ENCODE results near the gene COL26A1.
"Not testable (repeated sequence)": the region's sequence is repeated elsewhere in the genome, so short reads cannot be mapped to it uniquely, and the experiment has no call there.

The COL26A1 gene

DNA sequence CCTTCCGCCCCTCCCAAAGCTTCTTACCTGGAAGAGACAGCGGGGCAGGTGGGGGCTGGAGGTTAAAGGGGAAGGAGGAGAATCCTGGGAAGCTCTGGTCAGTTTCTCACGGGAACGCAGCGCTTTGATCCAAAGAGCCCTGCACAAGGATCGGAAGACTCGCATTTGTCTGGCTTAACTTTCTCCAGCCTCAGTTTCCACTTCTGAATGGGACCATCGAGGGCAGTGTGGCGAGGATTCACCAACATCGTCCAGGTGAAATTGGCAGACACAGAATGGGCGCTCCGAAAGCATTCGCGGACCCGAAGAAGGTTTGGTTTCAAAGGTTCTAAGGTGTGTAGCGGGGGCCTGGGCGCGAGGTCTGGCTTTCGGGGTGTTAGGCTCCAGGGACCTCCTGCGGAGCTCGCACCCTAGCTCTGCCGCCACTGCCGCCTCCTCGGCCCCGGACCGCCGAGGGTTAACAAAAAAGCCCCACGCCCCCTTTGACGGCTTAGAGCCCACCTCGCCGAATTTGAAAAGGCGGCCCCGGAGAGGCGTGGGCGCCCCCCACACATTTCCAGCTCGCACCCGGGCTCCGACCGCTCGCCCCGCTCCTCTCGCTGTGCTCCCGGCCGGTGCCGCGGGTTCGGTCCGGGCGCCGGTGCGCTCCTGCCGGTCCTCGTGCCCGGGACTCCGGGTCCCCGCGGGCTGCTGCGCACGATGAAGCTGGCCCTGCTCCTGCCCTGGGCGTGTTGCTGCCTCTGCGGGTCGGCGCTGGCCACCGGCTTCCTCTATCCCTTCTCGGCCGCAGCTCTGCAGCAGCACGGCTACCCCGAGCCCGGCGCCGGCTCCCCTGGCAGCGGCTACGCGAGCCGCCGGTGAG lies at the start of gene COL26A1:
Gene COL26A1, plus strand, starts transcription at position 542 of the 862 bp plus-strand sequence. Its CDS starts 158 bp downstream, at position 700.
- peak; percentile 51 for DNase-seq (ENCODE audit: low spot score)

DNA sequence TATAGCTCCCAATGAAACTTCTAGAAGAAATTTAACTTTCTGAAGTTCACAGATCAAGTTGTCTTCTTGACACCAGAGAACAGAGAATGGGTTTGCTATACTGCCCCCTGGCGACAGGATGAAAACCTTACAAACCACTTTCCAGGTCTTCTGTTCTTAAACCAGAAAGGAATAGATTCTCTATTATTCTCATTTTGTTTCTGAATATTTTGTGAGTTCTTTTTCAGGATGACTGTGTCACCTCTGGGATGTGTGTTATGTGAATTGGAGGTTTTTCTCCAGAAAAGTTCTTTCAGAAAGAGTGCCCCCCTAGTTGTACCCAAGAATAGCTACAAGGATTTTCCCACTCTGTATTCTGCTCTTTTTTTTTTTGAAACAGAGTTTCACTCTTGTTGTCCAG lies 47.3 kb upstream of the COL26A1 start:
- peak; percentile 75 for DNase-seq (ENCODE audit: low spot score)

DNA sequence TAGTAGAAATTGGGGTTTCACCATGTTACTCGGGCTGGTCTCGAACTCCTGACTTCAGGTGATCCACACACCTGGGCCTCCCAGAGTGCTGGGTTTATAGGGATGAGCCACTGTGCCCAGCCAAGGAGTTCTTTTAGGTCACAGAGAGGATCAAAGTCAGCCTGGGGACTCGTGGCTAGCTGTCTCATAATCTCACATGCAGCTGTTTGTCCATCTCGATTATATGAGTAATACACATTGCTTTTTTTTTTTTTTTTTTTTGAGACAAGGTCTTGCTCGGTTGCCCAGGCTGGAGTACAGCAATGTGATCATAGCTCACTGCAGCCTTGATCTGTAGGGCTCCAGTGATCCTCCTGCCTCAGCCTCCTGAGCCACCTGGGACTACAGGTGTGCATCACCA lies 43.3 kb upstream of the COL26A1 start:
- no peak for DNase-seq (ENCODE audit: low spot score)

DNA sequence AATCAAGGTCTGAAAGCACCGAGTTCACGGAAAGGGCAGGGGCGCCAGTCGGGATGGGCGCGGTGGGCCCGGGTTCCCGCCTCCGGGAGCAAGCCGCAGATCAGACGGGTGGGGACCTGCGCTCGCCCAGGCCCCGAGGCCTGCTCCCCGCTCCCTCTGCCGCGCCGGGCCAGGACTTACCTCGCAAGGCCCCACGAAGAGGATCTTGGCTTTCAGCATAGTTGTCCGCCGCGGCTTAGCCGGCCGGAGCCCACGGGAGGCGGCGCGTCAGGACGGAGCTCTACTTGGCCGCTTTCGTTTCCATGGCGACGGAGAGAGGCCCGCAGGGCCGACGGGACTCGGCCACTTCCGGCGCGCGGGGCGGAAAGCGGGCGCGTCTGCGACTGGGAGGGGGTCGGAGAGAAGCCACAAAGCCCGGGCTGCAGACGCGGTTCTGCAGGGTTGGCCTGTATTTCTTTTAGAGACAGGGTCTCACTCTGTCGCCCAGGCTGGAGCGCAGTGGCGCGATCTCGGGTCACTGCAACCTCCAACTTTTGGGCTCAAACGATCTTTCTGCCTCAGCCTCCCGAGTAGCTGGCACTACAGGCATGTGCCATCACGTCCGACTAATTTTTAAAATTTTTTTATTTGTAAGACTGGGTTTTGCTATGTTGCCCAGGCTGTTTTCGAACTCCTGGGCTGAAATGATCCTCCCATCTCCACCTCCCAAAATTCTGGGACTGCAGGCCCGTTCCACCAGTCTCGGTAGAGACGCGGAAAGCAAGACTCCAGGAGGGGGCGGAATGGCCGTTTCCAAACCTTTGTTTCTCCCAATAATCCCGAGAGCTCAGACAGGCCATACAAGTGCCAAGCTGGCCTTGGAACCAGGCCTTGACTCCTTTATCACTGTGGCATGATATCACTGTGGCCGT lies 40.9 kb upstream of the COL26A1 start, which contains the start of gene IFT22:
Gene IFT22, minus strand, starts transcription at position 322 of the 911 bp plus-strand sequence. Its CDS starts 103 bp downstream, at position 219.
- DNase-seq (ENCODE audit: low spot score) = peak; percentile 92

DNA sequence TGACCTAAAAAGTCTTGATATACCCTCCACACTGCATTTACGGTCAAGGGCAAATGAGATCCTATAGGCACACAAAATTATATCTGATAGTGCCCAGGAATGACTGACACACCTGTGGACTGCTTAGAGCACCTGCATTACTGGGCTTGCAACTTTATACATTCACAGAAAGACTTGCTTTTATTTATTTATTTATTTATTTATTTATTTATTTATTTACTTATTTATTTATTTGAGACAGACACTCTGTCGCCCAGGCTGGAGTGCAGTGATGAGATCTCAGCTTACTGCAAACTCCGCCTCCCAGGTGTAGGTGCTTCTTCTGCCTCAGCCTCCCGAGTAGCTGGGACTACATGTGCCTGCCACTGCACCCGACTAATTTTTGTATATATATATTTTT lies 34.5 kb upstream of the COL26A1 start:
- no peak for DNase-seq (ENCODE audit: low spot score)

DNA sequence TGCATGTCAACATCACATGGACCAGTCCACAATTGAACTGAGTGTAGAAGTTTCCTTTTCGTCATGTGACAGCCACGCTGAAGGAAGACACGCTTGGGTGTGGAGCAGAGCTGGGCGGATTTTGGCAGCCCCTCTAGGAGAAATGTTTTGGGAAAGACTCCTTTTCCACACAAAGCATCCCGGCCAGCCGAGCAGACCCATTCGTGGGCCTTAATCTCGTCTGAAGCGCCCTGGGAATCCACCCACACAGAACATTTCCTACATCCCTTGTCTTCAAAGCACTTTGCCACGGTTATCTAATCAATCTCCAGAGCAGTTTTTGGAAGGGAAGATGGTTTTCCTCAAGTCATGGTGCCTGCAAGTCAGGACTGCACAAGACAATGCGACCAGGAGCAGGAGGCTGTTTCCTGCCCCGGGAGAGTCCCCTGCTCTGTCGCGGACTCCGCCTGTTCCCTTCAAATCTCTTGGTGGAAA lies 32.6 kb upstream of the COL26A1 start:
- no peak for DNase-seq (ENCODE audit: low spot score)

DNA sequence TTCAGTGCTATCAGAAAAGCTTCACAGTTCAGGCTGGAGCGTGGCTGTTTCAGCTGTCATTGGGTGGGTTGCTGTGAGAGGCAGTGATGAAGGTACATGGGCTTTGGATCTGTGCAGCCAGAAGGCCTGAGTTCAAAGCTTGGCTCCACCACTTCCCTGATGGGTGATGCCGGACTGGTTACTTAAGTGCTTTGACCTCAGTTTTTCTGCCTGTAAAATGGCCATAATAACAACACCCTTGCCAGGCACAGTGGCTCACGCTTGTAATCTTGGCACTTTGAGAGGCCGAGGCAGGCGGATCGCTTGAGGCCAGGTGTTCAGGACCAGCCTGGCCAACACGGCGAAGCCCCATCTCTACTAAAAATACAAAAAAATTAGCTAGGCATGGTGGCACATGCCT lies 30.6 kb upstream of the COL26A1 start:
- no peak for DNase-seq (ENCODE audit: low spot score)

DNA sequence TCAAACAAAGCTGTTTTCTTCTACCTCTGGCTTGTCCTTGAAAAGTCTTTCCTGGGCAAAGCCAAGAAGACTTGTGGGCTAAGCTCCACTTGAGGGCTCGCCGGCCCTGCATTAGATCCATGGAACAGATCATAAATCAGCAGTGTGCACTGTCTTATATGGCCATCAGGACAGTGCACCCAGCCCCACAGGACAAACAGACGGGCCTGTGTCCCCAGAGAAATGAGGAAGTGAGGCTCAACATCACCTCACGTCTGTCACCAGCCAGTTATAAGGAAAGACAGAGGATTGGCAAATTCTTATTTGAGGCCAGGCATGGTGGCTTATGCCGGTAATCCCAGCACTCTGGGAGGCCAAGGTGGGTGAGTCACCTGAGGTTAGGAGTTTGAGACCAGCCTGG lies 28.8 kb upstream of the COL26A1 start:
- DNase-seq (ENCODE audit: low spot score) = no peak

DNA sequence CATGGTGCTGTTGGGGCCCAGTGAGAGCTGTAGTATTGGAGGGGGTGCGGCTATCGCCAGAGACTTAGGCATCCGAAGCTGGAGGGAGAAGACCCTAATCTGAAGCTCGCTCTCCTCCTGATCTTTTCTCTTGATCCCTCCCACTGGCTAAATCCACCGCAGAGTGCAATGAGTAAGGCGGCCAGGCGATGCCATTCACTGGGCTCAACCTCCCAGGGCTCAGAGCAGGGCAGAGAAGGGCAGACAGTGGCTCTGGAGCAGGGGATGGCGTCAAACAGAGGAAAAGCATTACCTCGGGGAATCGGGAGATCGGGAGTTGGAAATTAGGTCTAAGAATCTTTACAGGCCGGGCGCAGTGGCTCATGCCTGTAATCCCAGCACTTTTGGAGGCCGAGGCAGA lies 22.3 kb upstream of the COL26A1 start:
- DNase-seq (ENCODE audit: low spot score) = no peak

DNA sequence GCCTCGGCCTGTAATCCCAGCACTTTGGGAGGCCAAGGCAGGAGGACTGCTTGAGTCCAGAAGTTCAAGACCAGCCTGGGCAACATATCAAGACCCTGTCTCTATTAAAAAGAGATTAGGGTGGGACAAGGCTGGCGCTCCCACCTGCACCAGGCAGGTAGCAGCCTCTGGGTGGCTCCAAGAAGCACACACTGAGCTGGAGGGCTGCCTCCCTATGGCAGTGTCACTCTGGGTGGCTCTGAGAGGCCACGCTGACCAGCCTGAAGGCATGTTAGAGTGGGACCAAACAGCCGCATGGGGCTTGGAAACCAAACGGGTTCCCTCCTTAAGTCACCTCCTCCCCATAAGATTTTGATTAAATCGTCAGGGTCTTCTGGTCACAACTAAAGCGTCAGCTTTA lies 19.8 kb upstream of the COL26A1 start:
- no peak for DNase-seq (ENCODE audit: low spot score)

DNA sequence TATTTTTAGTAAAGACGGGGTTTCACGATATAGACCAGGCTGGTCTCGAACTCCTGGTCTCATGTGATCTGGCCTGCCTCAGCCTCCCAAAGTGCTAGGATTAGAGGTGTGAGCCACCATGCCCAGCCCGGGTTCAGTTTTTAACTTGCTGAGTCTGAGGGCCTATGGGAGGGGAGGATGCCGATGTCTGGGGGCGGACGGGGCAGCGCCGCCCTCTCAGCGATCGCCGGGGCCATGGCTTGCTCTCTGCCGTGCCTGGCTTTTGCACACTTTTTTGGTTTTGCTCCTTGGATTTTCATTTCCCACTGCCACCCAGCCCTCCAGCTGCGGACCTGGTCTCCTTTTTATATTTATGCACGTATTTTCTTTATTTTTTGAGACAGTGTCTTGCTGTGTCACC lies 15.2 kb upstream of the COL26A1 start:
- DNase-seq (ENCODE audit: low spot score) = no peak

DNA sequence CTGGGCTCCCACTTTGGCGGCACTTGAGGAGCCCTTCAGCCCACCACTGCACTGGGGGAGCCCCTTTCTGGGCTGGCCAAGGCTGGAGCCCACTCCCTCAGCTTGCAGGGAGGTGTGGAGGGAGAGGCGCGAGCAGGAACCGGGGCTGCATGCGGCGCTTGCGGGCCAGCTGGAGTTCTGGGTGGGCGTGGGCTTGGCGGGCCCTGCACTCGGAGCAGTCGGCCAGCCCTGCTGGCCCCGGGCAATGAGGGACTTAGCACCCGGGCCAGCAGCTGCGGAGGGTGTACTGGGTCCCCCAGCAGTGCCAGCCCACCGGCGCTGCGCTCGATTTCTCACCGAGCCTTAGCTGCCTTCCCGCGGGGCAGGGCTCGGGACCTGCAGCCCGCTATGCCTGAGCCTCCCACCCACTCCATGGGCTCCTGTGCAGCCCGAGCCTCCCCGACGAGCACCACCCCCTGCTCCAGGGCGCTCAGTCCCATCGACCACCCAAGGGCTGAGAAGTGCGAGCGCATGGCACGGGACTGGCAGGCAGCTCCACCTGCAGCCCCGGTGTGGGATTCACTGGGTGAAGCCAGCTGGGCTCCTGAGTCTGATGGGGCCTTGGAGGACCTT lies 14.1 kb upstream of the COL26A1 start:
- not testable (repeated sequence) for DNase-seq (ENCODE audit: low spot score)

DNA sequence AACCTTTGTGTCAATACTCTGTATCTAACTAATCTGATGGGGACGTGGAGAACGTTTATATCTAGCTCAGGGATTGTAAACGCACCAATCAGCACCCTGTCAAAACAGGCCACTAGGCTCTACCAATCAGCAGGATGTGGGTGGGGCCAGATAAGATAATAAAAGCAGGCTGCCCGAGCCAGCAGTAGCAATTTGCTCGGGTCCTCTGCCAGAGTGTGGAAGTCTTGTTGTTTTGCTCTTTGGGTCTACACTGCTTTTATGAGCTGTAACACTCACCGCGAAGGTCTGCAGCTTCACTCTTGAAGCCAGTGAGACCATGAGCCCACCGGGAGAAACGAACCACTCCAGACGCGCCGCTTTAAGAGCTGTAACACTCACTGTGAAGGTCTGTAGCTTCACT lies 13.4 kb upstream of the COL26A1 start:
- peak; percentile 21 for DNase-seq (ENCODE audit: low spot score)

DNA sequence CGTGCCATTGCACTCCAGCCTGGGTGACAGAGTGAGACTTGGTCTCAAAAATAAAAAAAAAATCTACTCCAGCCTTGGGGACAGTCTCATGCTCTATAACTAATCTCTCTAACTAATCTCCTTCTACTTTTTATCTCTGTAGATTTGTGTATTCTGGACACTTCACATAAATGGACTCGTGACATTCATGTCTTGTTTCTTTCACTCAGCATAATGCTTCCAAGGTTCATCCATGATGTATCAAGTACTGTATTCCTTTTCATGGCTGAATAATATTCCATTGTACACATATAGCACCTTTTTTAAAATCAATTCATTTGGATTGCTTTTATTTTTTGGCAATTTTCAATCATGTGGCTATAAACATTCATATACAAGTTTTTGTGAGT lies 9.8 kb upstream of the COL26A1 start:
- DNase-seq (ENCODE audit: low spot score) = no peak

DNA sequence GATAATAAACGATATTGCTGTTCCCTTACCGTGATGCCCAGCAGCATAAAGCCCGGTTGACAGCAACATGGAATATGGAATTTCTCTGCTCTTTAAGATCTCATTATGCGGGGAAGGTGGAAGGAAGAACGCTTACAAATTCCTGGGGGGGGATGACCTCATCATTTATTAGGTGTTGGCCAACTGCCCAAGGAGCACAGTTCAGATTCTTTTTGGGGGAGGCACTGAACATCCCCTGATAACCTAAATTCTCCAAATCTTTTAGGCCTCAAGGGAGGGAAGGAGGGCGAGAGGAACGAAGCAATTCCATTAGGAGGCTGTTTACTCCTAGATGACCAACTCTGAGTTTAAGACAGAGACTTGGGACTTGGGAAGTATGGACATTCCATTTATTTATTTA lies 5.2 kb upstream of the COL26A1 start:
- no peak for DNase-seq (ENCODE audit: low spot score)

DNA sequence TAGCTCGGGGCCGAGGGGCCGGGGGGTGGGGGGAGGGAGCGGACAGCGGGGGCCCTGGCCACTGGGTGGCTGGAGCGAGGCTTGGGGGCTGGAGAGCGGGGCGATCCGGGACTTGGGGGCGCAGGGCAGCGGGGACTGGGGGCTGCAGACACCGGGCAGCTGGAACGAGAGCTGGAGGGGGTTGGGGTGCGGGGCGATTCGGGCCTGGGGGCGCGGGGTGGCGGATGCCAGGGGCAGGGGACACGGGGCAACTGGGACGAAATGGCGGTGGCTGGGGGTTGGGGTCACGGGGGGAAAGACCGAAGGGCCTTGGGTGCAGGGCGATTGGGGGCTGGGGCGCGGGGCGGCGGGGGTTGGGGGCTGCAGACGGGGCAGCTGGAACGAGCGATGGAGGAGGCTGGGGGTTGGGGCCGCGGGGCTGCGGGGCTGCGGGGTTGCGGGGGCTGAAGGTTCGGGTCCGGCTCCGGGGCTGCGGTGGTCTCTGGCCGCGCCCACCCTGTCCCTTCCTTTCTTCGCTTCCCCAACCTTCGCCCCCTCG lies 590 bp downstream of the COL26A1 start:
- no peak for DNase-seq (ENCODE audit: low spot score)

DNA sequence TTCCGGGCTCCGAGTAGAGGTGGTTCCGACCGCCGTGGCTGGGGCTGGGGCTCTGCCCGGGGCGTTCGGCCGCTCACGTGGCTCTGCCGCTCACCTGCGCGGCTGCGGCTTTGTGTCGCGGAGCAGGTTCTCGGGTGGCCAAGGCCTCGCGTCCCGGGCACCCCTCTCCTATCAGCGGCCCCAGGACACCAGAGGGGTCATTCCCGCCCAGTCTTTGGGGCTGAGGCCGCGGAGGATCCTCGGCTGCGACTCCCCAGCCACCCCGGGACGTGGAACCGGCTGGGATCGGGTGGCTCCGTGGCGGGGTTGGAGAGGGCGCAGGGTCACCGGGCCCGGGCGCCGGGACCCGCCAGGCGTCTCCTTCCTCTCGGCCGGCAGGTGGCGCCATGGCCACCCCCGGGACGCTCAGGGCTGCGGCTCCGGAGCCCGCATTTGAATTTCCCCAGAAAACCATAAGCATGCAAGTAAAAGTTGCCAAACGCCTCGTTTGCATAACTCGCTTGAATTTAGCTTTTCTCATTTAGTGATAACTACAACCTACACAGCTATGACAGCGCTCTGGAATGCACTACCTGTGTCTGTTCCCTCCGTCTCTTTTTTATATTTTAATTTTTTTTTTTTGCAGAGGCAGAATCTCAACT lies 1.2 kb downstream of the COL26A1 start:
- peak; percentile 79 for DNase-seq (ENCODE audit: low spot score)

DNA sequence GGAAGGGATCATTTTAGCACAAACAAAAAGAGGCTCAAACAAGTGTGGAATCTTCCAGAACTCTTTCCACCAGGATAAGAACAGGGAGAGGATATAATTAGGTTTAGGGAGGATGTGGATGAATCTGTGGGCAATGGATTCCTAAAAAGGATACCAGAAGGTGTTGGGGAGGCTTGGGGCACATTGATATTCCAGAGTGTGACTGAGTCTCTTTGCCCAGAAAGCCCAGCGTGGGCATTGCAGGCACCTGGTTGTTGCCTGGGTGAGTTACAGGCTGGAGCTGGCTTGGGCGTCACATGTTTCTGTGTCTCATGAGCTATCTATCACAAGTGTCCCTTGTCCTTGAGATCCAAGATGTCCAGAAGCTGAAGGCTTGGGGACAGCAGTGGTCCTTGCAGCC lies 3.3 kb downstream of the COL26A1 start:
- no peak for DNase-seq (ENCODE audit: low spot score)

DNA sequence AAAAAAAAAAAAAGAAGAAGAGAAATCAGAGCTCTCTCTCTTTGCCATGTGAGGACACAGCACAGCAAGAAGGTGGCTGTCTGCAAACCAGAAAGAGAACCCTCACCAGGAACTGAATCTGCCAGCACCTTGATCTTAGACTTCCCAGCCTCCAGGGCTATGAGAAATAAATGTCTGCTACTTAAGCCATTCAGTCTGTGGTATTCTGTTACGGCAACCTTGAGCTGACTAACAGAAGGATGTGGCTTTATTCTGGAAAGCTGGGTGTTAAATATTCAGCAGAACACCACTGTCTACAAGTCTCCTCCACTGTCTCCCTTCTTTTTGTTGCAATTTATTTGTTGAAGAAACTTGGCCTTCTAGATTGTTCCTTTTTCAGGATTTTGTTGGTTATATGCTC lies 5.0 kb downstream of the COL26A1 start:
- no peak for DNase-seq (ENCODE audit: low spot score)

DNA sequence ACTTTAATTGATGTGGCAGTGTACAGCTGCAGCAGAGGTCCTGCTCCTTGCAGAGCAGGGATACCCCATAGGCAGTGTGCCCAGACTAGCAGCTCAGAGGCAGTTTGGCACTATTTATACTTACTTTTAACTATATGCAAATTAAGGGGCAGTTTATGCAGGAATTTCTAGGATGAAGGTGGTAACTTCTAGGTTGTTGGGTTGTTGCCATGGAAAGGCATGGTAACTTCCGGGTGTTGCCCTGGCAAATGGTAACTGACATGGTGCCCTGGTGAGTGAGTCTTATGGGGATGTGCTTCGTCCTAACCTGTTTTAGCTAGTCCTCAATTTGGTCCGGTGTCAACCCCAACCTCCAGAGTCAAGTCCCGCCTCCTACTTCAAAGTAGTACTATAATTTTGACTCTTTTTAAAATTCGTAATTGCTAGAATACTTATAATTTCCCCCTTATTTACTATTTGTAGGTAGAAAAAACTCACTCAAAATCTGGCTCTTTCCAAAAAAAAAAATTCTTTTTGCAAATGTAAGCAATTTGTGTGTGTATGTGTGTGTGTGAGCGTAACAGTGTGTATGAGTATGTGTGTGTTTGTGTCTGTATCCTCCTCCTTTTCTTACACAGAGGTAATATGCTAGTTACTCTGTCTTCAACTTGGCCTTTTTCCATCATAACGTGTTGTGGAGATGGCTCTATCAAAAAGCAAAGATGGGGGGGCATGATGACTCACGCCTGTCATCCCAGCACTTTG lies 5.9 kb downstream of the COL26A1 start:
- no peak for DNase-seq (ENCODE audit: low spot score)

DNA sequence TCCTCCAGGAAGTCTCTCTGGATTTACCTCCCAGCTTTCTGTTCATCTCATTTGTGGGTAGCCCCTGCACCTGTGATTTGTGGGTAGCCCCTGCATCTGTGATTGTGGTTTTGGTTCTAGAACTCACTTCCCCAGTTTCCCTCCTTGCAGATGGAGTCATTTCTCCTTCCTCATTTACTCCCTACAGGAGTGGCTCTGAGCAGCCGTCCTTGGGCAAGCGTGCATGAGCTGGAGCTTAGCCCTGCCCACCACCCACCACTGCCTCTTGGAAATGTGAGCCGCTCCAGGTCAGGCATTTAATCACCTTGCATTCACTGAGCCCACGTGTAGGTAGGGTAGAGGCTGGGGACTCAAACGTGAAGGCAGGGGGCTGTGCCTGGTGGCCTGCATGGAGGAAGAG lies 8.2 kb downstream of the COL26A1 start:
- no peak for DNase-seq (ENCODE audit: low spot score)

Measured in cerebellar cortex (tissue), 1 donor.